Measurements from ENCODE around the gene JAKMIP1. TPM values are rescaled to one million over a fixed set of nuclear protein-coding genes. Genes with fewer than 3 reads are reported as not detected.

Gene JAKMIP1
- polyA plus RNA-seq, 1 donor from 2014 or later, result 15.3 TPM

- Histone ChIP-seq H3K9me2 (ENCODE audit: insufficient read depth, low read length) (no peaks in the 10 kb centered on the region), H3K27me3 (ENCODE audit: insufficient read depth, low read depth, low read length) (no peaks in the 10 kb centered on the region), H3K4me3 (ENCODE audit: low read length) (no peak overlapping the region), H3K36me3 (ENCODE audit: insufficient read depth, low read length) (no peaks in the 10 kb centered on the region), H4K20me1 (ENCODE audit: insufficient read depth) (no peaks in the 10 kb centered on the region), H3K79me2 (replicated peaks; ENCODE audit: insufficient read depth, low read length) (no peaks in the 10 kb centered on the region), H3F3A (ENCODE audit: insufficient read depth, low read length, poor library complexity, severe bottlenecking) (no peaks in the 10 kb centered on the region), H2AFZ (ENCODE audit: low read depth, low read length) (no peak overlapping the region), H3K27ac (ENCODE audit: low read length) (no peak overlapping the region), H3K9ac (ENCODE audit: low read length) (no peak overlapping the region), H3K4me2 (ENCODE audit: low read length) (no peak overlapping the region), H3K9me3 (ENCODE audit: low read length) (peaks cover 3% of the 10 kb centered on the region)
- TF ChIP-seq TAF1 (IDR thresholded peaks at IDR 0.05; ENCODE audit: low read depth) (no peak), MXI1 (conservative IDR thresholded peaks at IDR 0.05; ENCODE audit: poor library complexity, severe bottlenecking) (no peak), REST (IDR thresholded peaks at IDR 0.05; ENCODE audit: borderline replicate concordance) (no peak), CTCF (IDR thresholded peaks at IDR 0.05; ENCODE audit: poor library complexity, severe bottlenecking) (no peak), EZH2 (IDR thresholded peaks at IDR 0.05; ENCODE audit: borderline replicate concordance, insufficient read depth, low read length, poor library complexity, severe bottlenecking) (no peak), RAD21 (conservative IDR thresholded peaks at IDR 0.05) (no peak), SMC3 (conservative IDR thresholded peaks at IDR 0.05; ENCODE audit: poor library complexity) (no peak), POLR2AphosphoS5 (IDR thresholded peaks at IDR 0.05) (no peak), EP300 (conservative IDR thresholded peaks at IDR 0.05; ENCODE audit: poor library complexity, severe bottlenecking) (no peak)
Measured at GRCh38 chr4:6179362-6179761, 21.0 kb downstream of the JAKMIP1 start.

GRCh38 chr4:6178757-6179156, 21.6 kb downstream of the JAKMIP1 start:
- Histone ChIP-seq H3K4me3 (ENCODE audit: low read length) (no peak overlapping the region), H3K36me3 (ENCODE audit: insufficient read depth, low read length) (no peaks in the 10 kb centered on the region), H3K27me3 (ENCODE audit: insufficient read depth, low read depth, low read length) (no peaks in the 10 kb centered on the region), H3K4me2 (ENCODE audit: low read length) (no peak overlapping the region), H3K9ac (ENCODE audit: low read length) (no peak overlapping the region), H3K9me2 (ENCODE audit: insufficient read depth, low read length) (no peaks in the 10 kb centered on the region), H2AFZ (ENCODE audit: low read depth, low read length) (no peak overlapping the region), H4K20me1 (ENCODE audit: insufficient read depth) (no peaks in the 10 kb centered on the region), H3K9me3 (ENCODE audit: low read length) (peaks cover 3% of the 10 kb centered on the region), H3F3A (ENCODE audit: insufficient read depth, low read length, poor library complexity, severe bottlenecking) (no peaks in the 10 kb centered on the region), H3K27ac (ENCODE audit: low read length) (no peak overlapping the region), H3K79me2 (replicated peaks; ENCODE audit: insufficient read depth, low read length) (no peaks in the 10 kb centered on the region)
- no peak for TF ChIP-seq SMC3 (conservative IDR thresholded peaks at IDR 0.05; ENCODE audit: poor library complexity)
- no peak for TF ChIP-seq POLR2AphosphoS5 (IDR thresholded peaks at IDR 0.05)
- TF ChIP-seq REST (IDR thresholded peaks at IDR 0.05; ENCODE audit: borderline replicate concordance), result no peak
- no peak for TF ChIP-seq RAD21 (conservative IDR thresholded peaks at IDR 0.05)
- TF ChIP-seq EZH2 (IDR thresholded peaks at IDR 0.05; ENCODE audit: borderline replicate concordance, insufficient read depth, low read length, poor library complexity, severe bottlenecking), result no peak
- no peak for TF ChIP-seq CTCF (IDR thresholded peaks at IDR 0.05; ENCODE audit: poor library complexity, severe bottlenecking)
- TF ChIP-seq EP300 (conservative IDR thresholded peaks at IDR 0.05; ENCODE audit: poor library complexity, severe bottlenecking), result no peak
- no peak for TF ChIP-seq MXI1 (conservative IDR thresholded peaks at IDR 0.05; ENCODE audit: poor library complexity, severe bottlenecking)
- TF ChIP-seq TAF1 (IDR thresholded peaks at IDR 0.05; ENCODE audit: low read depth), result no peak

Measured in neural cell (in vitro differentiated cells).